ENCODE measurements around the gene SAA2.

GRCh38 chr11:18271206-18271605 is 22.7 kb upstream of the SAA2 start:
- TF ChIP-seq, protein P1, sequence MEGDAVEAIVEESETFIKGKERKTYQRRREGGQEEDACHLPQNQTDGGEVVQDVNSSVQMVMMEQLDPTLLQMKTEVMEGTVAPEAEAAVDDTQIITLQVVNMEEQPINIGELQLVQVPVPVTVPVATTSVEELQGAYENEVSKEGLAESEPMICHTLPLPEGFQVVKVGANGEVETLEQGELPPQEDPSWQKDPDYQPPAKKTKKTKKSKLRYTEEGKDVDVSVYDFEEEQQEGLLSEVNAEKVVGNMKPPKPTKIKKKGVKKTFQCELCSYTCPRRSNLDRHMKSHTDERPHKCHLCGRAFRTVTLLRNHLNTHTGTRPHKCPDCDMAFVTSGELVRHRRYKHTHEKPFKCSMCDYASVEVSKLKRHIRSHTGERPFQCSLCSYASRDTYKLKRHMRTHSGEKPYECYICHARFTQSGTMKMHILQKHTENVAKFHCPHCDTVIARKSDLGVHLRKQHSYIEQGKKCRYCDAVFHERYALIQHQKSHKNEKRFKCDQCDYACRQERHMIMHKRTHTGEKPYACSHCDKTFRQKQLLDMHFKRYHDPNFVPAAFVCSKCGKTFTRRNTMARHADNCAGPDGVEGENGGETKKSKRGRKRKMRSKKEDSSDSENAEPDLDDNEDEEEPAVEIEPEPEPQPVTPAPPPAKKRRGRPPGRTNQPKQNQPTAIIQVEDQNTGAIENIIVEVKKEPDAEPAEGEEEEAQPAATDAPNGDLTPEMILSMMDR (conservative IDR thresholded peaks at IDR 0.05 in 1 of 2, IDR thresholded peaks at IDR 0.05 in 1 of 2; ENCODE audit: low read depth in 1 of 2, low read length in 2 of 2): no peak
- TF ChIP-seq EZH2 (IDR thresholded peaks at IDR 0.05; ENCODE audit: low read length, missing control alignments): no peak

Data from fibroblast of lung (primary cell).